HUES6 (cell line): Measurements from ENCODE around the gene TDRD7.
"Not testable (repeated sequence)": the region's sequence is repeated elsewhere in the genome, so short reads cannot be mapped to it uniquely, and the experiment has no call there.

ENCODE experiments used
- H3K27ac ChIP-seq: 2 replicates; pipeline ENCODE4 v1.7.0; 2013; ENCODE audit warnings: low read depth, mild to moderate bottlenecking, low read length, inconsistent platforms
- H3K27me3 ChIP-seq: 2 replicates; pipeline ENCODE4 v1.6.1; 2013; ENCODE audit warnings: low read length; ENCODE audit not compliant: control insufficient read depth, insufficient read depth
- H3K36me3 ChIP-seq: 2 replicates; pipeline ENCODE4 v1.6.1; 2013; ENCODE audit warnings: low read length; ENCODE audit not compliant: control insufficient read depth, insufficient read depth
- H3K4me1 ChIP-seq: 2 replicates; pipeline ENCODE4 v1.6.1; 2013; ENCODE audit warnings: low read length; ENCODE audit not compliant: control insufficient read depth, insufficient read depth
- H3K4me3 ChIP-seq: 2 replicates; pipeline ENCODE4 v1.5.1; 2013; ENCODE audit warnings: low read depth, low read length
- H3K9ac ChIP-seq: one replicate; pipeline ENCODE4 v1.6.1; 2013; ENCODE audit warnings: mild to moderate bottlenecking, low read length
- H3K9me3 ChIP-seq: 2 replicates; pipeline ENCODE4 v1.6.1; 2013; ENCODE audit warnings: low read depth, low read length; ENCODE audit not compliant: control insufficient read depth, insufficient read depth

TDRD7 gene

GRCh38 chr9:97430316-97431043 lies 18.6 kb downstream of the TDRD7 start:
- no peak overlapping the region for H3K27ac ChIP-seq
- H3K9ac ChIP-seq = no peak overlapping the region
- H3K4me3 ChIP-seq = no peak overlapping the region
- H3K4me1 ChIP-seq = no peaks in the 10 kb centered on the region
- H3K36me3 ChIP-seq = no peaks in the 10 kb centered on the region
- no peaks in the 10 kb centered on the region for H3K27me3 ChIP-seq
- no peaks in the 10 kb centered on the region for H3K9me3 ChIP-seq

- Histone ChIP-seq H3K4me3 (no peak overlapping the region), H3K27me3 (no peaks in the 10 kb centered on the region), H3K4me1 (no peaks in the 10 kb centered on the region), H3K9ac (no peak overlapping the region), H3K27ac (no peak overlapping the region), H3K36me3 (no peaks in the 10 kb centered on the region), H3K9me3 (no peaks in the 10 kb centered on the region)
Observed at GRCh38 chr9:97431044-97431441, 19.1 kb downstream of the TDRD7 start.

- Histone ChIP-seq H3K4me1 (no peaks in the 10 kb centered on the region), H3K36me3 (no peaks in the 10 kb centered on the region), H3K27me3 (no peaks in the 10 kb centered on the region), H3K9ac (no peak overlapping the region), H3K9me3 (no peaks in the 10 kb centered on the region), H3K27ac (no peak overlapping the region), H3K4me3 (no peak overlapping the region)
Observed at GRCh38 chr9:97431549-97432143, 19.8 kb downstream of the TDRD7 start.

GRCh38 chr9:97437051-97437600 lies 25.2 kb downstream of the TDRD7 start:
- no peaks in the 10 kb centered on the region for H3K27me3 ChIP-seq
- no peak overlapping the region for H3K9ac ChIP-seq
- no peaks in the 10 kb centered on the region for H3K9me3 ChIP-seq
- peaks cover 4% of the 10 kb centered on the region; the same call in 1 of the 2 replicates for H3K4me1 ChIP-seq
- no peak overlapping the region for H3K4me3 ChIP-seq
- no peak overlapping the region for H3K27ac ChIP-seq
- H3K36me3 ChIP-seq = no peaks in the 10 kb centered on the region

GRCh38 chr9:97438257-97438656 lies 26.4 kb downstream of the TDRD7 start:
- Histone ChIP-seq H3K27ac (no peak overlapping the region), H3K36me3 (no peaks in the 10 kb centered on the region), H3K4me1 (peaks cover 4% of the 10 kb centered on the region; the same call in 1 of the 2 replicates), H3K9me3 (no peaks in the 10 kb centered on the region), H3K27me3 (no peaks in the 10 kb centered on the region), H3K9ac (no peak overlapping the region), H3K4me3 (no peak overlapping the region)

- Histone ChIP-seq H3K4me1 (peaks cover 4% of the 10 kb centered on the region; the same call in 1 of the 2 replicates), H3K9me3 (no peaks in the 10 kb centered on the region)
Observed at GRCh38 chr9:97438666-97439065, 26.8 kb downstream of the TDRD7 start.

GRCh38 chr9:97440160-97440559 lies 28.3 kb downstream of the TDRD7 start:
- no peak overlapping the region for H3K27ac ChIP-seq
- no peak overlapping the region for H3K4me3 ChIP-seq
- no peaks in the 10 kb centered on the region for H3K27me3 ChIP-seq
- peaks cover 4% of the 10 kb centered on the region; the same call in 1 of the 2 replicates for H3K4me1 ChIP-seq
- no peak overlapping the region for H3K9ac ChIP-seq
- no peaks in the 10 kb centered on the region for H3K9me3 ChIP-seq
- no peaks in the 10 kb centered on the region for H3K36me3 ChIP-seq

More at GRCh38 chr9:97438666-97439065, 26.8 kb downstream of the TDRD7 start:
- Histone ChIP-seq H3K36me3 (no peaks in the 10 kb centered on the region), H3K4me3 (no peak overlapping the region), H3K27me3 (no peaks in the 10 kb centered on the region), H3K9ac (no peak overlapping the region), H3K27ac (no peak overlapping the region)

GRCh38 chr9:97441729-97442128 lies 29.8 kb downstream of the TDRD7 start:
- Histone ChIP-seq H3K36me3 (no peaks in the 10 kb centered on the region), H3K9ac (no peak overlapping the region), H3K4me1 (peaks cover 4% of the 10 kb centered on the region; the same call in 1 of the 2 replicates), H3K4me3 (no peak overlapping the region), H3K27ac (no peak overlapping the region), H3K27me3 (no peaks in the 10 kb centered on the region), H3K9me3 (no peaks in the 10 kb centered on the region)

- no peaks in the 10 kb centered on the region for H3K9me3 ChIP-seq
- H3K36me3 ChIP-seq = no peaks in the 10 kb centered on the region
- no peak overlapping the region for H3K9ac ChIP-seq
- H3K4me1 ChIP-seq = peaks cover 2% of the 10 kb centered on the region; the same call in 1 of the 2 replicates
- no peaks in the 10 kb centered on the region for H3K27me3 ChIP-seq
- no peak overlapping the region for H3K4me3 ChIP-seq
- no peak overlapping the region for H3K27ac ChIP-seq
Observed at GRCh38 chr9:97445119-97445701, 33.3 kb downstream of the TDRD7 start.

- Histone ChIP-seq H3K4me3 (no peak overlapping the region), H3K9me3 (no peaks in the 10 kb centered on the region), H3K27me3 (no peaks in the 10 kb centered on the region), H3K9ac (no peak overlapping the region), H3K4me1 (no peaks in the 10 kb centered on the region), H3K36me3 (no peaks in the 10 kb centered on the region), H3K27ac (no peak overlapping the region)
Observed at GRCh38 chr9:97447001-97447400, 35.1 kb downstream of the TDRD7 start.

GRCh38 chr9:97453573-97453972 lies 41.7 kb downstream of the TDRD7 start:
- not testable (repeated sequence) for H3K27me3 ChIP-seq, H3K4me1 ChIP-seq, H3K4me3 ChIP-seq, H3K27ac ChIP-seq, H3K36me3 ChIP-seq, H3K9me3 ChIP-seq, H3K9ac ChIP-seq
